Loucy (cell line): Measurements from ENCODE around the gene HOXA5.

Experiments
- CTCF ChIP-seq: fragments of 200-600 bp; sonication (generic); conservative IDR thresholded peaks from 2 replicates; pipeline ENCODE4 v1.5.1; 2014; ENCODE audit warnings: mild to moderate bottlenecking, antibody characterized with exemption, low read length
- EZH2phosphoT487 ChIP-seq: fragments of 200-600 bp; IDR thresholded peaks from 2 replicates; pipeline ENCODE4 v1.6.1; 2018; ENCODE audit warnings: antibody characterized with exemption, mild to moderate bottlenecking, moderate library complexity, borderline replicate concordance

GRCh38 chr7:27128776-27129728, 14.4 kb downstream of the HOXA5 start:
- TF ChIP-seq CTCF (no peak), EZH2phosphoT487 (no peak)
